Measurements from ENCODE around the gene AICDA. TPM values are rescaled to one million over a fixed set of nuclear protein-coding genes. Genes with fewer than 3 reads are reported as not detected.

The AICDA gene
- total RNA-seq, 2 donors from 2014 or later = not detected

DNA sequence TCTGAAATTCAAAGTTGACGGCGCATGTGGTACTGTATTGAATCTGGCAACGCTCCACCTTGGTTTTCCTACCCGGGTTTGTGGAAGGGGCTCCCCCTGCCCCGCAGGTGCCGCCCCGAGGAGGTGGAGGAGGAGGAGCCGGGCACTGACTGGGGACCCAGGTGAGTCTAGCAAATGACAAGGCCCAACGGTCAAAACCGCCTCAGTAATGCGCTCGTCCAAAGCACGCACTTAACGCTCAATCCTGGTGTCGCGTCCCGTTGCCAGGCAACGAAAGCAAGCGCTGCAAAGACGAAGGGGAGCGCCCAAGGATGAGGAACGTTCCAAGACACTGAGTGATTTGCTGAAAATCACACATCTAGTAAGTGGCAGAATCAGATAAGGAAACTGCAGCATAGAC, 48.0 kb downstream of the AICDA start:
- ATAC-seq = no peak

DNA sequence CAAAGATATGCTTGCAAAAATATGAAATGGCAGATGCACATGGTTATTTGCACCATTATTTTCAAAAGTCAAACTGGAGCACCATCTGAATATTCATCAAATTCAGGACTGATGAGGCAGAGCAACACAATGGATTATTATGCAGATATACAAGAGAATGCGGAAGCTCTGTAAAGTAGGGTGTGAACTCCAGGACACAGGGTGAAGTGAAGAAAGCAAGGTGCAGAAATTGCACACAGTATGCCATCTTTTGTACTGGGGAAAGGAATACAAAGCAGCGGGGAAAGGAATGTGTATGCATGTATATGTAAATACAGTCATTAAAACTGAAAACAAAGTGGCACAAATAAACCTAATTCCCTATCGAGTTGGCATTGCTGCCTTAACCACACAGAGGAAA, 49.3 kb downstream of the AICDA start:
- ATAC-seq (no peak), DNase-seq (no peak)
- intact Hi-C loops (cut with DNase I, micrococcal nuclease) = no loop called here

More for the DNA sequence above, 48.0 kb downstream of the AICDA start:
- intact Hi-C loops (cut with DNase I, micrococcal nuclease) = no loop called here
- DNase-seq = no peak

GRCh38 chr12:8562310-8562709, 50.3 kb downstream of the AICDA start:
- intact Hi-C loops (cut with DNase I, micrococcal nuclease) = no loop called here
- no peak for DNase-seq

DNA sequence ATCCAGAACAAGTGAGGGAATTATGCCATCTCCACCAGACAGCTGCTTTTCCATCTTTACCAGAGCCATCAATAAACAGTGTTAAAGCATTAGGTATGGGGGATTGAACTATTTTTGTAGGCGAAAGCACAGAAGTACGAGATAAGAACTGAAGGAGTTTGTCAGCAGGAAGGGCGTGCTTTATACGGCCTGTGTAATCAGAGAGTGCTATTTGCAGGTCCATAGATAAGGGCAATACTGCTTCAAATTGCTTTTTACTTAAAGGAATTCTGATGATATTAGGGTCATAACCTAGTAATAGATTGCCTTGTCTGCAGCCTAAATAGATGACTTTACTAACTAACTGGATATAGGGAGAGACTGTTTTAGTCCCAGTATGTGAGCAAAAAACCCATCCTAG, 51.6 kb downstream of the AICDA start:
- ATAC-seq (no peak), DNase-seq (no peak)
- intact Hi-C loops (cut with DNase I, micrococcal nuclease) = no loop called here

More at GRCh38 chr12:8562310-8562709, 50.3 kb downstream of the AICDA start:
- ATAC-seq = no peak

DNA sequence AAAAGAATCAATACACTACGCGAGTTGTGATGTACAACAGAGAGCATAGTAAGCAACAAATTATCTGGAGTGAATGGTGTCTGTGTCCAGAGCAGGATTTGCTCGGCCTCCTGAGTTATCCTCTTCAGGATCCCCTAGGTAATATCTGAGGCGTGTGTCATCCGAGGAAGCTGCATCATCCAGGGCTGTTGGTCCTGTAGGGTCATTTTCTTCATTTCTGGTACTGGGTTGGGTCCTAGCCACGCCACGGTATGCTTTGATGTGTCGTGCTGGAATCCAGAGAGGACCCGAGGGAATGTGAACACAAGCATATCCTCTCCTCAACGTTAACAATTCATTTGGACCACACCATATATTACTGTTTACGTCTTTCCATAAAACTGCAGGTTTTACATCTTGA, 53.0 kb downstream of the AICDA start:
- ATAC-seq (no peak), DNase-seq (no peak)
- intact Hi-C loops (cut with DNase I, micrococcal nuclease) = no loop called here

DNA sequence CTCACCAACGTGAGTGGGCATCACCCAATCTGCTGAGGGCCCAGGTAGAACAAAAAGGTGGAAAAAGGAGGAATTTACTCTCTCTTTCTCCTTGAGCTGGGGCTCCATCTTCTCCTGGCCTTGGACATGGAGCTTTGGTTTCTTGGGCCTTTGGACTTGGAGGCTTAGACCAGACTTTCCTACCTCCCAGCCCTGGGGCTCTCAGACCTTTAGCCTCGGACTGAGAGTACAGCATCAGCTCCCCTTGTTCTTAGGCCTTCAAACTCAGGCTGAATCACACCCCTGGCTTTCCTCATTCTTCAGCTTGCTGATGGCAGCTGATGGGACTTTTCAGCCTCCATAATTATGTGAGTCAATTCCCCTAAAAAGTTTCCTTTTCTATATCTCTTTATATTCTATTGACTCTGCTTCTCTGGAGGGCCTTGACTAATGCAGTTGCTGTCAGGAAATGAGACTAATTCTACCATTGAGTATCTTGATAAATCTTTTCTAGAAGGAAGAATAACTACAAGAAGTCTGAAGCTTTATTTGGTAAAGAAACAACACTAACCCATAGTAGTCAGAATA, 56.0 kb downstream of the AICDA start:
- ATAC-seq = no peak
- intact Hi-C loops (cut with DNase I, micrococcal nuclease) = no loop called here

GRCh38 chr12:8554451-8555195, 58.0 kb downstream of the AICDA start:
- no peak for ATAC-seq
- intact Hi-C loops (cut with DNase I, micrococcal nuclease) = no loop called here

More for the DNA sequence above, 56.0 kb downstream of the AICDA start:
- no peak for DNase-seq

DNA sequence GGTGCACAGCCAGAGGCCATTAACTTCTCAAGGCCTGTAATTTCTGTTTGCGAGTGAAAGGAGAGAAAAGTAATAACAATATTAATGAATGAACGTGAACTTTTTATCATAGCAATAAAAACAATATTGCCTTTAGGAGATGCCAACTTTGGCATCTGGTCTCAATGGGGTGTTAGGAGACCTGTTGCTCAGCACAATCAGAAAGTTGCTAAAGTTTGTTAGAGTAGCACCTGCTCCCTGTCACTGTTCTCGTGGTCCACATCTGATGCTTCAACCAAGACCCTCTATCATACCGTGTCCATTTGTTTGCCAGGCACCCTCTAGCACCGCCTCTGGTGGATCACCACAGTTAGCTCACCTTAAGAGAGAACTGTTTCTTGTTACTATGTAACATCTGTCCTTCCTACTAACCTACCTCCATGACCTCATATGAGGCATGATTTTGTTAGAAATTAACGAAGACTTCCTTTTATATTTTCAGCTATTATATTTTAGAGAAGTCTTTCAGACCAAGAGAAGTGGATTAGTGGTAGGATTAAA, 59.5 kb downstream of the AICDA start:
- DNase-seq (no peak), ATAC-seq (no peak)
- intact Hi-C loops (cut with DNase I, micrococcal nuclease) = no loop called here

More at GRCh38 chr12:8554451-8555195, 58.0 kb downstream of the AICDA start:
- no peak for DNase-seq

Other genes with a start within 250 kb of the AICDA start
- not detected for gene CLEC6A, start 156.9 kb downstream of the AICDA start, total RNA-seq
- gene CLEC4D, start 99.4 kb downstream of the AICDA start, total RNA-seq = under 1 TPM in 1 of 2 donors, not detected in 1; 0.15 TPM
- not detected for gene CLEC4E, start 72.0 kb downstream of the AICDA start, total RNA-seq
- 10 to 100 TPM; 10.9 to 18.4 TPM for gene MFAP5, start 50.0 kb upstream of the AICDA start, total RNA-seq
- 1 to 10 TPM; 4.9 to 8.9 TPM for gene RIMKLB, start 85.1 kb upstream of the AICDA start, total RNA-seq
- gene A2ML1, start 209.8 kb upstream of the AICDA start, total RNA-seq = not detected

All from left colon (tissue), 2 donors.